Measurements from ENCODE around the gene DSCAM.

DNA sequence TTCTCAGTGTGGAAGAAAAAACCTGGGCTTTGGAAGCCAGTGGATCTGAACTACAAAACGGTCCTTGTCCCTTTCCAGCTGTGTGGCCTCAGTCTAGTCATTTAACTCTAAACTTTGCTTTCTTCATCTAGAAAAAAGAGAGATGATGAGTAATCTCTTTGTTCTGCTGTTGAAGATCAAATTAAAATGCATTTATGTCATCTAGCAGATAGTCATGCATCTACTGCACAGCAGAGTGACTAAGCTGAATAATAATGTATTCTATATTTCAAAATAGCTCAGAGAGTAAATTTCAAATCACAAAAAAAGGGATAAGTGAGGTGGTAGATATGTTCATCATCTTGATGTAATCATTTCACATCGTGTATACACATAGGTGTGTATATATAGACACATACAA is 473.2 kb downstream of the DSCAM start:
- TF ChIP-seq, protein P1, sequence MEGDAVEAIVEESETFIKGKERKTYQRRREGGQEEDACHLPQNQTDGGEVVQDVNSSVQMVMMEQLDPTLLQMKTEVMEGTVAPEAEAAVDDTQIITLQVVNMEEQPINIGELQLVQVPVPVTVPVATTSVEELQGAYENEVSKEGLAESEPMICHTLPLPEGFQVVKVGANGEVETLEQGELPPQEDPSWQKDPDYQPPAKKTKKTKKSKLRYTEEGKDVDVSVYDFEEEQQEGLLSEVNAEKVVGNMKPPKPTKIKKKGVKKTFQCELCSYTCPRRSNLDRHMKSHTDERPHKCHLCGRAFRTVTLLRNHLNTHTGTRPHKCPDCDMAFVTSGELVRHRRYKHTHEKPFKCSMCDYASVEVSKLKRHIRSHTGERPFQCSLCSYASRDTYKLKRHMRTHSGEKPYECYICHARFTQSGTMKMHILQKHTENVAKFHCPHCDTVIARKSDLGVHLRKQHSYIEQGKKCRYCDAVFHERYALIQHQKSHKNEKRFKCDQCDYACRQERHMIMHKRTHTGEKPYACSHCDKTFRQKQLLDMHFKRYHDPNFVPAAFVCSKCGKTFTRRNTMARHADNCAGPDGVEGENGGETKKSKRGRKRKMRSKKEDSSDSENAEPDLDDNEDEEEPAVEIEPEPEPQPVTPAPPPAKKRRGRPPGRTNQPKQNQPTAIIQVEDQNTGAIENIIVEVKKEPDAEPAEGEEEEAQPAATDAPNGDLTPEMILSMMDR (IDR thresholded peaks at IDR 0.05) = no peak
- no peak for TF ChIP-seq POLR2A (IDR thresholded peaks at IDR 0.05)
